ENCODE measurements around the gene WDR4. TPM values are rescaled to one million over a fixed set of nuclear protein-coding genes. Genes with fewer than 3 reads are reported as not detected.
"Not testable (repeated sequence)": the region's sequence is repeated elsewhere in the genome, so short reads cannot be mapped to it uniquely, and the experiment has no call there.

Gene WDR4
- total RNA-seq, 1 experiment from 2014 or later = 34.3 TPM

DNA sequence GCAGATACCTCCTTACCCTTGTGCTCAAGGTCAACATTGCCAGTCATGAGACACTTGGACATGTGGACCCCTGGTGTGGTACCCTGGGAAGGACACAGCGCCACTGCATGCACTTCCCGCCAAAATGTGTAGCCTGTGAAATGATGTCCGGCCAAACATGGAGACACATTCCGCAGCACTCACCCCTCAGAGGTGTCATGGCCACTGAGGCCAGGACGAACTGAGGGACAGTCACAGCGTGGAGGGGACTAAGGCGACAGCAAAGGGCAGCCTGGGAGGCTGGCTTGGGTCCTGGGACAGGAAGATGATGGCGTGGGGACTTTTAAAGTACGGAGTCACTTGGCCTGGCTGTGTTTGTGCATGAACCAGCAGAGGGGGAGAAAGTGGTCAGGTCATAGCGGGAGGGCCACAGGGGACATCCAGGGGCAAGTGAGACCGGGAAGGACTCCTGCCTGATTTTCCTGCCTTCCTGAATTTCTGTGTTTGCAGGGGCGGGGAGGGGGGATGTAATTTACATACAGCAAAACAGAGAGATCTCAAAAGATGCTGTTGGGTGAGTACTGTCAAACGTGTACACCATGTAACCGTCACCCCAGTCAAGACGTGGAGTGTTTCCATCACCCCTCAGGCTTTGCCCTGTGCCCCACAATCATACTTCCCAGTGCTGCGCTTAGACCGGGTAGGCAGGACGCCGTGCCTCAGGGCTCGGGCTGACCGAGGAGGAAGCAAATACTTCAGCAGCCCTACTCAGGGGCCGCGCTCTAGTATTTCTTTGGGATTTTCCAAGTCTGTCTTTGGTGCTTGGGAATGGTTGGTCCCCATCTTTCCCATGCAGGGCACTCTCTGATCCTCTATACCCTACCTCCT, 45.2 kb downstream of the WDR4 start:
- no peak for DNase-seq (ENCODE audit: low read depth)
- in situ Hi-C loops (cut with HindIII; ENCODE audit: low pct_unique_long_range_greater_than_20kb, low sequenced_read_pairs) = no loop called here

DNA sequence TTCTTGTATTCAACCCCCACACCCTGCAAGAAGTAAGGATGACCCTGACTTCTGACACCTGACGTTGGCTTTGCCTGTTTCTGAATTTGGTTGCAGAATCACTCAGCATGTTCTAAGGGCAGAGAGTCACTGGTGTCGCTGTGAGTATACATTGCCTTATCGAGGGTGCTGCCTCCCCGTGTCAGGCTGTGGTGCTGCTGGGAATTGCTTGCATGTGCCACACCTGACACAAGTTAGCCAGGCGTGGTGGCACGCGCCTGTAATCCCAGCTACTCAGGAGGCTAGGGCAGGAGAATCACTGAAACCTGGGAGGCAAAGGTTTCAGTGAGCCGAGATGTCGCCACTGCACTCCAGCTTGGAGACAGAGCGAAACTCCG, 45.9 kb downstream of the WDR4 start:
- in situ Hi-C loops (cut with HindIII; ENCODE audit: low pct_unique_long_range_greater_than_20kb, low sequenced_read_pairs) = no loop called here
- DNase-seq (ENCODE audit: low read depth) = no peak

DNA sequence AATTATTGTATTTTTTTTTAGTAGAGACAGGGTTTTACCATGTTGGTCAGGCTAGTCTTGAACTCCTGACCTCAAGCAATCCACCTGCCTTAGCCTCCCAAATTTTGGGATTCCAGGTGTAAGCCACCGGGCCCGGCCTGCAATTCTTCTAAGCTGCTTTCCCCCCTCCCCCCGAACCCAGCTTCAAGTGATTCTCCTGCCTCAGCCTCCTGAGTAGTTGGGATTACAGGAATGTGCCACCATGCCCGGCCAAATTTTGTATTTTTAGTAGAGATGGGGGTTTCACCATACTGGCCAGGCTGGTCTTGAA, 47.1 kb downstream of the WDR4 start:
- in situ Hi-C loops (cut with HindIII; ENCODE audit: low pct_unique_long_range_greater_than_20kb, low sequenced_read_pairs); DNase-seq (ENCODE audit: low read depth): not testable (repeated sequence)

- DNase-seq (ENCODE audit: low read depth) = no peak
- in situ Hi-C loops (cut with HindIII; ENCODE audit: low pct_unique_long_range_greater_than_20kb, low sequenced_read_pairs) = no loop called here
These were observed 48.6 kb downstream of the WDR4 start for GRCh38 chr21:42830456-42831455.

DNA sequence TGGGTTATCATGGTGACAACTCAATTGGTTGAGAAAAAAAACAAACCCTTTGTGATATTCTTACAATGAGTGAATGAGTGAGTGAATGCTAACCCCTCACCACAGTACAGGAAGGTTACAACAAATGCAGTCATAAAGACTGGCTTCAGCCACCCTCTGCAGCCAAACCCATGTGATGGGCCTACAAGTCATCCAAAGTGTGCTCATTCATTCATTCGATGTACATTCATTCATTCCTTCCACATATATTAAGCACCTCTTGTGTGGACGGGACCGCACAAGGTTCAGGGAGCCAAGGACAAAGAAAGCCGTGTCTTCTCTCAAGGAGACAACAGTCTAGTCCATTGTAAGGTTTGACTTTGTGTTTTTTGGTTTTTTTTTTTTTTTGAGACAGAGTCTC, 49.4 kb downstream of the WDR4 start:
- no peak for DNase-seq (ENCODE audit: low read depth)
- in situ Hi-C loops (cut with HindIII; ENCODE audit: low pct_unique_long_range_greater_than_20kb, low sequenced_read_pairs) = no loop called here

DNA sequence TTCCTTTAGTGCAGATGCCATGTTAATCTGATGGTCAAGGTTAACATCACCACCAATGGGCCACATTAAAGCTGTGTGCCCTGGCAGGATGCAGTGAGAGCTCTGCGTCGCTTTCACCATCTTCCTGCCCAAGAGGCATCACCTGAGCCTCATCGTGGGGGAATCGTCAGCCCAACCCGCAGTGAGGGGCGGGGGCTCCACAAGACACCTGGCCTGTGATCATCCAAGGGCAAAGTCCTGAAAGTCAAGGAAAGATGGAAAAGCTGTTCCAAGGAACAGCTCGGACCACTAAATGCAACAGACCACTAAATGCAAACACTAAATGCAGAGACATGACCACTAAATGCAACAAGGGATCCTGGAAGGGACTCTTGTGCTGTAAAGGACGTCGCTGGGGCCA, 49.9 kb downstream of the WDR4 start:
- DNase-seq (ENCODE audit: low read depth) = no peak
- in situ Hi-C loops (cut with HindIII; ENCODE audit: low pct_unique_long_range_greater_than_20kb, low sequenced_read_pairs) = no loop called here

DNA sequence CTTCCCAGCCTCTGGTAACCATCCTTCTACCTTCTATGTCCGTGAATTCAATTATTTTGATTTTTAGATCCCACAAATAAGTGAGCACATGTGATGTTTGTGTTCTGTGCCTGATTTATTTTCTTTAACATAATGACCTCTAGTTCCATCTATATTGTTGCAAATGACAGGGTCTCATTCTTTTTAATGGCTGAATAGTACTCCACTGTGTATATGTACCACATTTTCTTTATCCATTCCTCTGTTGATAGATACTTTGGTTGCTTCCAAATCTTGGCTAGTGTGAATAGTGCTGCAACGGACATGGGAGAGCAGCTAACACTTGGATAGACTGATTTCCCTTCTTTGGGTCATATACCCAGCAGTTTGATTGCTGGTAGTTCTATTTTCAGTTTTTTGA, 51.8 kb downstream of the WDR4 start:
- in situ Hi-C loops (cut with HindIII; ENCODE audit: low pct_unique_long_range_greater_than_20kb, low sequenced_read_pairs) = no loop called here
- no peak for DNase-seq (ENCODE audit: low read depth)

- in situ Hi-C loops (cut with HindIII; ENCODE audit: low pct_unique_long_range_greater_than_20kb, low sequenced_read_pairs) = no loop called here
- no peak for DNase-seq (ENCODE audit: low read depth)
These were observed 58.5 kb downstream of the WDR4 start for GRCh38 chr21:42820616-42821465.

GRCh38 chr21:42819861-42820615, 59.3 kb downstream of the WDR4 start:
- in situ Hi-C loops (cut with HindIII; ENCODE audit: low pct_unique_long_range_greater_than_20kb, low sequenced_read_pairs) = no loop called here

DNA sequence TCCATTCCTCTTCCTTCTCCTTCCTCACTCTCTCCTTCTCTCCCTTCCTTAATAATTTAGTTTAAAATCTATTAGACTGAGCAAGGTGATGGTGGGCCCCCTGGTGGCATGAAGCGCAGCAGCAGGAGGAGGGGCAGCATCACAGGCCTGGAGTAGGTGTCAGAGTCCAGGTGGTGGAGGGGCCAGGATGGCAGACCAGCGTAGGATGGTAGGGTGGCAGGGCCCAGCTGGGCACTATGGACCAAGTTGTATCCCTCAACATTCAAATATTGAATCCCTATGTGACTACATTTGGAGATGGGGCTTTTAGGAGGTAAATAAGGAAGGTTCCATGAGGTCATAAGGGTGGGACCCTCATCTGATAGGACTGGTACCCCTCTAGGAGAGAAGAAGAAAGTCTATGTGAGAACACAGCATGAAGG, 61.0 kb downstream of the WDR4 start:
- peak; percentile 30 for DNase-seq (ENCODE audit: low read depth)
- in situ Hi-C loops (cut with HindIII; ENCODE audit: low pct_unique_long_range_greater_than_20kb, low sequenced_read_pairs) = no loop called here

More at GRCh38 chr21:42819861-42820615, 59.3 kb downstream of the WDR4 start:
- DNase-seq (ENCODE audit: low read depth) = no peak

DNA sequence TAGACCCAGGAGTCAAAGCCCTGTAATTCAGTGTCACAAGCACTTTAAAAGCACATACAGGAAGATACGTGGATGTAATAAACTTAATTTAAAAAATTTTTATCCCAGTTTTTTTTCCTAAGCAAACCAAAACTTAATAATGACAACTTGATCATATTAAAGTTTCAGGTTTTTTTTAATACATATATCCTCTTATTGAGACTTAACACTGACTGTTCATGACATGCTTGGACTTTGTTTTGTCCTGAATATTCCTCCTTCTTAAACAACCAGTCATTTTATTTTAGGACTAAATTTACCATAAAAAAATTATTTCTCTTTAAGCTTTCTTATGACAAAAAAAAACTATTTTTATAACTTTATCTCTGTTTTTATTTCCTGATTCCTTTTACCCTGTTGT, 64.1 kb downstream of the WDR4 start:
- in situ Hi-C loops (cut with HindIII; ENCODE audit: low pct_unique_long_range_greater_than_20kb, low sequenced_read_pairs) = no loop called here

GRCh38 chr21:42812528-42813241, 66.7 kb downstream of the WDR4 start:
- DNase-seq (ENCODE audit: low read depth); in situ Hi-C loops (cut with HindIII; ENCODE audit: low pct_unique_long_range_greater_than_20kb, low sequenced_read_pairs): not testable (repeated sequence)

More for the DNA sequence above, 64.1 kb downstream of the WDR4 start:
- no peak for DNase-seq (ENCODE audit: low read depth)

- in situ Hi-C loops (cut with HindIII; ENCODE audit: low pct_unique_long_range_greater_than_20kb, low sequenced_read_pairs) = no loop called here
These were observed 67.4 kb downstream of the WDR4 start for GRCh38 chr21:42811960-42812359.

GRCh38 chr21:42809577-42810475, 69.5 kb downstream of the WDR4 start:
- no peak for DNase-seq (ENCODE audit: low read depth)
- in situ Hi-C loops (cut with HindIII; ENCODE audit: low pct_unique_long_range_greater_than_20kb, low sequenced_read_pairs) = no loop called here

More at GRCh38 chr21:42811960-42812359, 67.4 kb downstream of the WDR4 start:
- no peak for DNase-seq (ENCODE audit: low read depth)

GRCh38 chr21:42809171-42809570, 70.2 kb downstream of the WDR4 start:
- in situ Hi-C loops (cut with HindIII; ENCODE audit: low pct_unique_long_range_greater_than_20kb, low sequenced_read_pairs) = no loop called here

DNA sequence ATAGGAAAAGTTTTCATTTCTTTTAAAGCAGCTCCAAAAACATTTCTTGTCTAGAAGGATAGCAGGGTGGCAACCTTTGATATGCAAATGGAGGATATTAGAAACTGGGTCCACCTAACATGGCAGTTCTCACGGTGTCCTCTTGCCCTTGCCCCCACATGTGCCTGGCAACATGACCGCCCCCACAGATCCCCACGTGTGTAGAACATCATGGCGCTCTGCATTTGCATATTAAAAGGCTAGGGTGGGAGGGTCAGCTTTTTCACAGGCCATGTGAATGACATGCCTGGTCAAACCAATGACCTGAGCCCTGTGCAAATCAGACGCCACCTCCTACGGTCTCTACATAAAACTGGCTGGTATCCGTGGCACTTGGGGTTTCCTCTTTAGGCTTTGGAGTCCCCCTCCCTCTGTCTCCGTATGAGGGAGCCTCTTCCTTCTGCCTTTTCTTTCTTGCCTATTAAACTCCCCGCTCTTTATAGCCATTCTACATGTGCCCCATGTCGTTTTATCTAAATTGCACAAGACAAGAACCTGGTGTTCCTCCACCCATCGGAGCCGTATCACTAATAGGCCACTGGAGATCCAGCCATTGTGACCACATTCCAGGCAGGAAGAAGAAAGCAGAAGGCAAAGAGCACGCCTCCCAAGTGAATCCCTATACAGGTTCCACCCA, 71.3 kb downstream of the WDR4 start:
- in situ Hi-C loops (cut with HindIII; ENCODE audit: low pct_unique_long_range_greater_than_20kb, low sequenced_read_pairs) = no loop called here

More at GRCh38 chr21:42809171-42809570, 70.2 kb downstream of the WDR4 start:
- no peak for DNase-seq (ENCODE audit: low read depth)

More for the DNA sequence above, 71.3 kb downstream of the WDR4 start:
- no peak for DNase-seq (ENCODE audit: low read depth)

Measured in Caki2 (cell line).